Activated CD4-positive, alpha-beta T cell treated with anti-CD3 and anti-CD28 coated beads for 36 hours (primary cell): ENCODE measurements around the gene POLR3H. TPM values are rescaled to one million over a fixed set of nuclear protein-coding genes. Genes with fewer than 3 reads are reported as not detected.
"Not testable (repeated sequence)": the region's sequence is repeated elsewhere in the genome, so short reads cannot be mapped to it uniquely, and the experiment has no call there.

Source experiments
- ATAC-seq: fragments of 200-7000 bp; cut with Tn5 transposase; one replicate; pipeline ENCODE4 v1.10.0; 2021; ENCODE audit warnings: mild to moderate bottlenecking, moderate library complexity
- CTCF ChIA-PET: fragments of 350-600 bp; sonication (Branson Sonifier 250); formaldehyde crosslinking; loops from one replicate; lab custom pipeline; 2021; ENCODE audit warnings: antibody characterized with exemption; lab: Charles Lee
- POLR2A ChIA-PET: fragments of 350-600 bp; sonication (Branson Sonifier 250); formaldehyde crosslinking; loops from one replicate; lab custom pipeline; 2021; ENCODE audit warnings: antibody characterized with exemption, inconsistent platforms; lab: Charles Lee
- DNase-seq: peaks from one replicate; pipeline ENCODE4 v3.0.0-alpha.2; 2020
- H3K27ac Mint-ChIP-seq: one replicate; pipeline ENCODE4 v1.8.0; 2021; ENCODE audit warnings: mixed read lengths
- H3K27me3 Mint-ChIP-seq: one replicate; pipeline ENCODE4 v1.8.0; 2021; ENCODE audit warnings: mixed read lengths
- H3K36me3 Mint-ChIP-seq: one replicate; pipeline ENCODE4 v1.8.0; 2021; ENCODE audit warnings: low read depth, mixed read lengths
- H3K4me1 Mint-ChIP-seq: one replicate; pipeline ENCODE4 v1.8.0; 2021; ENCODE audit warnings: mixed read lengths
- H3K4me3 Mint-ChIP-seq: one replicate; pipeline ENCODE4 v1.8.0; 2021; ENCODE audit warnings: mild to moderate bottlenecking, moderate library complexity, mixed read lengths
- H3K9me3 Mint-ChIP-seq: one replicate; pipeline ENCODE4 v1.8.0; 2021; ENCODE audit warnings: low read depth, mixed read lengths
- intact Hi-C, 2 experiments: fragments of 100-400 bp; cut with DNase I in 1 of 2; cut with micrococcal nuclease in 1 of 2; formaldehyde crosslinking; loops; one replicate each; pipeline versions ENCODE4 v1.14.2 to v1.15.1; 2022 to 2024; cut with DNase I, micrococcal nuclease
- total RNA-seq, 2 experiments: library from RNA; stranded (reverse); gene quantifications; one replicate each; pipeline ENCODE4 v1.2.3, GENCODE V29; 2021

The POLR3H gene, protein sequence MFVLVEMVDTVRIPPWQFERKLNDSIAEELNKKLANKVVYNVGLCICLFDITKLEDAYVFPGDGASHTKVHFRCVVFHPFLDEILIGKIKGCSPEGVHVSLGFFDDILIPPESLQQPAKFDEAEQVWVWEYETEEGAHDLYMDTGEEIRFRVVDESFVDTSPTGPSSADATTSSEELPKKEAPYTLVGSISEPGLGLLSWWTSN
- total RNA-seq: 10 to 100 TPM; 18.3 to 24.6 TPM

DNA sequence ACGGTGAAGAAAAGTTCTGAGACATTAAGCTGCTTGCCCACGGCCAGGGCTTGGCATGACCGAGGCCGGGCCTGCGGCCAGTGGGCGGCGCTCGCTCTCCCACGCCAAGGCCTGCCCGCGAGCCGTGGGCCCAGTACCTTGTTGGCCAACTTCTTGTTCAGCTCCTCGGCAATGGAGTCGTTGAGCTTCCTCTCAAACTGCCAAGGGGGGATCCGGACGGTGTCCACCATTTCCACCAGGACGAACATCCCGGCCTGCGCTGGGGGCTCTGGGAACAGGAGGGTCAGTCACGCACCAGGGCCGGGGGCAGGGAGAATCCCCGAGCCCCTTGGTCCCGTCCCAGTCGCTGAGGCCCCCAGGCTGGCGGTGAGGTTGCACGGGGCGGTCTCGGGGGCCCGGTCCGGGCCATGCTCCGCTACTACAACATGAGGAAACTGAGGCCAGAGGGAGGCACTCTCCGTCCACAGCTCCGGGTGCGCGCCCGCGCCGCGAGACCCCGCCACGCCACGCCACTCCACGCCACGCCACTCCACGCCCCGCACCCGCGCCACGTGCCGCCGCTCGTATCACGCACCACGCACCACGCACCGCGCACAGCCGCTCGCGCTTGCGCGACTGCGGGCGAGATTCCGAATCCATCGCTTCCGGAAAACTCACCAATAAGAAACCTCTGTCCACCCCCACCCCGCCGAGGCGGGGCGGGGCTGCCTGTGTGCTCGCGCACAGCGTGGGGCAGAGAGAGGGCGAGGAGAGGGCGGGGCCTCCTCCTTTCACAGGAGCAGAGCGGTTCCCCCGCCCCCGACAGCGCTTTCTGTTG lies at the start of gene POLR3H:
POLR3H (minus strand) TSS at position 617 of the 817 bp plus-strand sequence; CDS start at position 248, 369 bp downstream.
- peaks cover 17% of the 10 kb centered on the region for H3K36me3 Mint-ChIP-seq
- H3K27ac Mint-ChIP-seq: peak within 1 kb of the TSS; percentile 90
- no peaks in the 10 kb centered on the region for H3K9me3 Mint-ChIP-seq
- peak; percentile 99 for ATAC-seq
- no peaks in the 10 kb centered on the region for H3K27me3 Mint-ChIP-seq
- CTCF ChIA-PET: interaction anchor here (0.7 to 1.3 kb wide), 5 partner anchors 8 to 163 kb away, joined by 4 to 7 read pairs (median 4); partner anchors contain the start of gene TEF
- POLR2A ChIA-PET: interaction anchor here (0.7 to 0.8 kb wide), 2 partner anchors 26 to 27 kb away, joined by 3 read pairs; no protein-coding TSS in a partner anchor
- peaks cover 40% of the 10 kb centered on the region for H3K4me1 Mint-ChIP-seq
- peak; percentile 99 for DNase-seq
- peak within 1 kb of the TSS; percentile 81 for H3K4me3 Mint-ChIP-seq
- intact Hi-C loops: loop anchor here (1.0 to 5.0 kb wide), 15 partner anchors 45 to 593 kb away; partner anchors contain the start of genes DESI1 (in 2 of the 2), RANGAP1 (in 2 of the 2), XRCC6 (in 2 of the 2) and L3MBTL2 (in 1 of the 2)

DNA sequence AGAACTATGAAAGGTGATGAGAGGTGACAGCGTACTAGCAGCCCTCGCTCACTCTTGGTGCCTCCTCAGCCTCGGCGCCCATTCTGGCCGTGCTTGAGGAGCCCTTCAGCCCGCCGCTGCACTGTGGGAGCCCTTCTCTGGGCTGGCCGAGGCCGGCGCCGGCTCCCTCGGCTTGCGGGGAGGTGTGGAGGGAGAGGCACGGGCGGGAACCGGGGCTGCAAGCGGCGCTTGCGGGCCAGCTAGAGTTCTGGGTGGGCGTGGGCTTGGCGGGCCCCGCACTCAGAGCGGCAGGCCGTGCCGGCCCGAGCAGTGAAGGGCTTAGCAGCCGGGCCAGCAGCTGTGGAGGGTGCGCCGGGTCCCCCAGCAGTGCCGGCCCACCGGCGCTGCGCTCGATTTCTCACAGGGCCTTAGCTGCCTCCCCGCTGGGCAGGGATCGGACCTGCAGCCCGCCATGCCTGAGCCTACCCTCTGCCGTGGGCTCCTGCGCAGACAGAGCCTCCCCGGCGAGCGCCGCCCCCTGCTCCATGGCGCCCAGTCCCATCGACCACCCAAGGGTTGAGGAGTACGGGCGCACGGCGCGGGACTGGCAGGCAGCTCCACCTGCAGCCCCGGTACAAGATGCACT lies 49.2 kb upstream of the POLR3H start:
- ATAC-seq, H3K9me3 Mint-ChIP-seq, H3K4me3 Mint-ChIP-seq, H3K27ac Mint-ChIP-seq, H3K36me3 Mint-ChIP-seq, DNase-seq, H3K27me3 Mint-ChIP-seq, H3K4me1 Mint-ChIP-seq, intact Hi-C loops, POLR2A ChIA-PET: not testable (repeated sequence)
- CTCF ChIA-PET: interaction anchor here (0.6 to 1.0 kb wide), 3 partner anchors 22 to 50 kb away, joined by 3 to 4 read pairs (median 3); no protein-coding TSS in a partner anchor

DNA sequence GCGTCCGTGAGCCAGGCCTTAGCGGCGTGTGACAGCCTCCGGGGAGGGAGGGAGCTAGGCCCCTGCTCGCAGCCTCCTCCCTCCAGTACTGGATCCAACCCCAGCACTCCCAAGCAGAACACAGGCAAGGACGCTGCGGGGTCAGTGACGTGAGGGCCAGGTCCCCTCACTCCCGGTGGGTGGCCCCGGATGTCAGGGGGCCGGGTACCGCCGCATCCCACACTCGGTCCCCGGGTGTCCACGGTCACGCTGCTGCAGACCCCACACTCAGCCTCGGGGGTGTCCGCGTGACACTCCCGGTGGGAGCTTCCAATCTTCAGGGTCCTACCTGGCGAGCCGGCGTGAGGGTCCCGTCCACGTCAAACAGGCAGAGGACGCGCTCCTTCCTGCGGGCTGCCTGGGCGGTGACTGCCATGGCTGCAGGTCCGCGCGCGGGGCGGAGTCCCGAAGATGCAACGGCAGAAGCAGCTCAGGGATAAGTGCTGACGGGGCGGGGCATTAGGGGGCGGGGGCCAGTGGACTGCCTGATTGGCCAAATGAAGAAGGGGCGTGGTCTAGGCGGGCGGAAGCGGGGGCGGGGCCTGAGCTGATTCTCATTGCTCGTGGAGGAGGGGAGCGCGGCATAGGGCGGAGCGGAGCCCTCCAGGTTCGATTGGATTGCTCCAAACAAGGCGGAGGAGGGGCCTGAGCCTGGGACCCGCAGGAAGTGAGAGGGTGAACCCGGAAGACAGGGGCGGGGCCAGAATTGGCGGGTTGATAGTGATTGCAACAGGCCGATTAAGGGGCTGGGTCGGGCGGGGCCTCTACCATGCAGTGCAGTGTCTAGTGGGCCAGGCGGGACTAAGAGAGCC lies 45.3 kb upstream of the POLR3H start, which contains the start of gene PMM1:
PMM1 (minus strand) TSS at position 450 of the 851 bp plus-strand sequence; CDS start at position 415, 35 bp downstream.
- peak within 1 kb of the TSS; percentile 88 for H3K4me3 Mint-ChIP-seq
- peak; percentile 100 for DNase-seq
- peaks cover 15% of the 10 kb centered on the region for H3K4me1 Mint-ChIP-seq
- CTCF ChIA-PET: interaction anchor here (0.7 to 1.8 kb wide), 8 partner anchors 8 to 186 kb away, joined by 3 to 6 read pairs (median 5); no protein-coding TSS in a partner anchor
- H3K9me3 Mint-ChIP-seq: no peaks in the 10 kb centered on the region
- POLR2A ChIA-PET: interaction anchor here (0.7 to 2.0 kb wide), 14 partner anchors 15 to 733 kb away, joined by 3 to 25 read pairs (median 4); partner anchors contain the start of genes ACO2, CENPM, DESI1 and PHF5A
- no peaks in the 10 kb centered on the region for H3K27me3 Mint-ChIP-seq
- intact Hi-C loops: loop anchor here (1.0 kb wide), 10 partner anchors 32 to 733 kb away; partner anchors contain the start of genes DESI1 (in 2 of the 2), POLR3H (in 2 of the 2), XRCC6 (in 2 of the 2) and PHF5A (in 1 of the 2)
- H3K27ac Mint-ChIP-seq: peak within 1 kb of the TSS; percentile 85
- ATAC-seq: peak; percentile 99
- H3K36me3 Mint-ChIP-seq: peaks cover 4% of the 10 kb centered on the region

DNA sequence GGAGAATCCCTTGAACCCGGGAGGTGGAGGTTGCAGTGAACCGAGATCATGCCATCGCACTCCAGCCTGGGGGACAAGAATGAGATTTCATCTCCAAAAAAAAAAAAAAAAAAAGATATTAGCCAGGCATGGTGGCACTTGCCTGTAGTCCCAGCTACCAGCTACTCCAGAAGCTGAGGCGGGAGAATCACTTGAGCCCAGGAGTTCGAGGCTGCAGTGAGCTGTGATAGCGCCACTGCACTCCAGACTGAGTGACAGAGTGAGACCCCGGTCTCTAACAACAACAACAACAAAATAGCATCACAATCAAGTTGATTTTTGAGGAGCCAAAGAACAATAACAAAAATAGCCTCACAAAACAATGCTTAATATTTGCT lies 43.1 kb upstream of the POLR3H start:
- DNase-seq (no peak), ATAC-seq (no peak)
- no peak overlapping the region for H3K27ac Mint-ChIP-seq
- no peaks in the 10 kb centered on the region for H3K9me3 Mint-ChIP-seq
- peaks cover 4% of the 10 kb centered on the region for H3K36me3 Mint-ChIP-seq
- H3K27me3 Mint-ChIP-seq: no peaks in the 10 kb centered on the region
- intact Hi-C loops: no loop called here
- no peak overlapping the region for H3K4me3 Mint-ChIP-seq
- peaks cover 15% of the 10 kb centered on the region for H3K4me1 Mint-ChIP-seq
- POLR2A ChIA-PET: interaction anchor here (0.6 to 0.8 kb wide), 3 partner anchors 23 to 110 kb away, joined by 3 to 9 read pairs (median 4); no protein-coding TSS in a partner anchor
- CTCF ChIA-PET: interaction anchor here (0.6 kb wide), 1 partner anchor 334 kb away, joined by 3 read pairs; no protein-coding TSS in a partner anchor

DNA sequence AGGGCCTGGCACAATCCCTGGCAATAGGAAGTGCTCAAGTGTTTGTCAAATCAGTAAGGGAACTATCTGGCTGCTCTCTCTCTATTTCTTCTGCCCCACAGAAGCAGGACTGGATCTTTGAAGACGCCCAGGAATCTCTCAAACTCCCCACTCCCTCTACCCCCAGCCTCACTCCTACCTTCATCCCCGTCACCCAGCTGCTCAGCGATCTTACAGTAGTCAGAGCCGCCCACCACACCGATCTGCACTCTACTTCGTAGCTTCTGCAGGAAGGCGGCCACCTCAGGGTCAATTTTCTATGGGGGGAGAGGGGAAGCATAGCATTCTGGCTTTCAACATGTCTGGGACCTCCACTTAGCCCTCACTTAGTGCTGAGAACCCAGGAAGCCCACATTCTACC lies 41.6 kb upstream of the POLR3H start:
- DNase-seq: no peak
- intact Hi-C loops: no loop called here
- Mint-ChIP-seq H3K4me1 (peaks cover 15% of the 10 kb centered on the region), H3K4me3 (no peak overlapping the region), H3K27ac (no peak overlapping the region), H3K27me3 (no peaks in the 10 kb centered on the region), H3K36me3 (peaks cover 3% of the 10 kb centered on the region), H3K9me3 (no peaks in the 10 kb centered on the region)
- no peak for ATAC-seq
- POLR2A ChIA-PET: interaction anchor here (0.7 kb wide), 1 partner anchor 168 kb away, joined by 5 read pairs; no protein-coding TSS in a partner anchor
- CTCF ChIA-PET: no interaction called here

DNA sequence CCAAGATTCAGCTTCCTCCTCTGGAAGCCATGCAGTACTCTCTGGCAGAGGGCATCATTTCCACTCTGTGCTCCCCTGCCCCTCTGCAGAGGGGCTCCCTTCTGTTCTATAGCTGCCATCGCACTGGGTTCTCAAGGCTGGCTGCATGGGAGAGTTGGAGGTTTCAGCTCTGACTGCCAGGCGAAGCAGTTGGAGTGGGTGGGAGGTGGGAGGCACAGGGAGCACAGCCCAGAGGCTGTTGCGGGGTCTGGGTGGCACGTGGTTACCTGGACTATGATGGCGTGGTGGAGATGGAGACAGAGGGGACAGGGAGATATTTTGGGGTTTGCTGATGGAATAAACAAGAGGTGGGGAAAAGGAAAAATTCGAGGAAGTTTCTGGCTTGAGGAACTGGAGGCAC lies 40.6 kb upstream of the POLR3H start:
- intact Hi-C loops: no loop called here
- Mint-ChIP-seq H3K4me3 (no peak overlapping the region), H3K36me3 (peaks cover 3% of the 10 kb centered on the region), H3K4me1 (peaks cover 15% of the 10 kb centered on the region), H3K27me3 (no peaks in the 10 kb centered on the region), H3K9me3 (no peaks in the 10 kb centered on the region), H3K27ac (no peak overlapping the region)
- DNase-seq (no peak), ATAC-seq (no peak)
- ChIA-PET CTCF (interaction anchor here (0.5 kb wide), 1 partner anchor 297 kb away, joined by 3 read pairs; no protein-coding TSS in a partner anchor), POLR2A (no interaction called here)

DNA sequence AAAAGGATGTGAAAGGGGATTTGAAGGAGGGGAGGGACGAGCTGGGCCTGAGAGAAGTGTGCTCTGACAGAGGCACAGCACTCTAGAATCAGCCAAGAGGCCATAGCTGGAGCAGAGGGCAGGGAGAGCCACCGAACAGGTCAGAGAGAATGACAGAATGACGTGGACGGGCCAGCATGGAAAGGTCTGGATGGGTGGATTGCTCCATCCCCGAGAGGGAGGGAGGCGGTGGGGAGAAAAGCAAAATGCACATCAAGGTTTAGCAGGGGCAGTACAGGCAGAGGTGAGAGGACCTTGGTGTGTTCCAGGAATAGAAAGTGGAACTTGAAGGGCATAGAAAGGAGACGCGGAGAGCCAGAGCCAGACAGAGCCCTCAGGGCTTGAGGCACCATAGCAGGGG lies 38.4 kb upstream of the POLR3H start:
- no peak overlapping the region for H3K4me3 Mint-ChIP-seq
- intact Hi-C loops: no loop called here
- H3K4me1 Mint-ChIP-seq: peaks cover 6% of the 10 kb centered on the region
- DNase-seq (no peak), ATAC-seq (no peak)
- no peak overlapping the region for H3K27ac Mint-ChIP-seq
- peaks cover 5% of the 10 kb centered on the region for H3K36me3 Mint-ChIP-seq
- H3K9me3 Mint-ChIP-seq: no peaks in the 10 kb centered on the region
- no peaks in the 10 kb centered on the region for H3K27me3 Mint-ChIP-seq
- POLR2A ChIA-PET: no interaction called here
- CTCF ChIA-PET: interaction anchor here (0.9 kb wide), 1 partner anchor 15 kb away, joined by 4 read pairs; no protein-coding TSS in a partner anchor

DNA sequence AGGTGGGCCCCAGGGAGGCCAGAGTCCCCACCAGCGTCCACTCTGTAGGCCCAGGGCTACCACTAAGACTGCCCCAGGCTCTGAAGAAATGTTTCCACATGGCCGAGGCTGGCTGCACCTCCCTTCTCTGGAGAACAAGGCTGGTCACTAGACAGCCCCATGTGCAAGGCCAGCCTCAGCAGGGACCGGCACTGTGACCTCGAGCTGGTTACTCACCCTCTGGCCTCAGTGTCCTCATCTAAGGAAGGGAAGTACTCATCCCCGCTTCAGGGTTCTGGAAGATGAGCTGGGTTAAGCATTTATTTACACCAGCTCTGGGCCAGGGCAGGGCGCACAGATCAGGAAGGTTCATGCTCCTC lies 35.7 kb upstream of the POLR3H start:
- ATAC-seq: no peak
- POLR2A ChIA-PET: no interaction called here

DNA sequence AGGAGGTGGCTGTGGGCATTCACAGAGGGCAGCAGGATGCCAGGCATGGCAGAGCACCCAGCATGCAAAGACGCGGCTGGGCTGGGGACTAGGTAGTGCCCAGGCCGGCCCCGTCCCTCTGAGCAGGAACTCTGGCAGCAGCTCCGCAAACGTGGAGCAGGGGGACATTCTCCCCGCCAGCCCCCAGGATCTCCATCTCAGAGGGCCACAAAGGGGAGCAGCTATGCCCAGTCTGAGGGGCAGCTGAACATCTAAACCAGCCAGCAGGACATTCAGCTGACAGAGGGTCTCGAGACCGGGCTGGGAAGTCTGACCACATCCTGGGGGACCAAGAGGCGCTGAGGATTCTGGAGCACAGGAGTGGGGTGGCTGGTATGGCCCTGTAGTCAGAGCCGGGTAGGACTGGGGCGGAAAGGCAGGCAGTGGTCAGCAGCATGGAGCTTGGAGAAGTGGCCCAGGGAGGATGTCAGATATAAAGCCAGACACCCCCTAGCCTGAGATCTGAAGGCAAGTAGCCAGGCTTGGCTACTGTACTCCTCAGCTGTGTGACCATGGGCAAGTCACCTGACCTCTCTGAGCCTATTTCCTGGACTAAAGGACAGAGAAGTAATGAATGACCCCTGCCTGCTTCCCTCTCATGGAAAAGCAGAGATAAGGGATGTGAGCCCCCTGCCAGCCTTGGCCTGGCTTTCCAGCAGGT lies 35.2 kb upstream of the POLR3H start:
- H3K27me3 Mint-ChIP-seq: no peaks in the 10 kb centered on the region
- ChIA-PET POLR2A (no interaction called here), CTCF (interaction anchor here (0.6 kb wide), 1 partner anchor 83 kb away, joined by 3 read pairs; no protein-coding TSS in a partner anchor)
- intact Hi-C loops: no loop called here
- peaks cover 12% of the 10 kb centered on the region for H3K36me3 Mint-ChIP-seq
- H3K4me3 Mint-ChIP-seq: no peak overlapping the region
- no peaks in the 10 kb centered on the region for H3K9me3 Mint-ChIP-seq
- no peak for DNase-seq
- H3K4me1 Mint-ChIP-seq: no peaks in the 10 kb centered on the region
- H3K27ac Mint-ChIP-seq: no peak overlapping the region
- ATAC-seq: no peak

More for the DNA sequence above, 35.7 kb upstream of the POLR3H start:
- no peaks in the 10 kb centered on the region for H3K27me3 Mint-ChIP-seq
- no peaks in the 10 kb centered on the region for H3K9me3 Mint-ChIP-seq
- H3K4me3 Mint-ChIP-seq: no peak overlapping the region
- no peak for DNase-seq
- intact Hi-C loops: no loop called here
- no peak overlapping the region for H3K27ac Mint-ChIP-seq
- peaks cover 12% of the 10 kb centered on the region for H3K36me3 Mint-ChIP-seq
- H3K4me1 Mint-ChIP-seq: no peaks in the 10 kb centered on the region
- CTCF ChIA-PET: interaction anchor here (0.6 kb wide), 1 partner anchor 84 kb away, joined by 3 read pairs; no protein-coding TSS in a partner anchor
